ENCODE results near the gene RNF41.
A peak's percentile ranks its signal among the peaks of the same experiment; 100 is the strongest.

RNF41 gene

DNA sequence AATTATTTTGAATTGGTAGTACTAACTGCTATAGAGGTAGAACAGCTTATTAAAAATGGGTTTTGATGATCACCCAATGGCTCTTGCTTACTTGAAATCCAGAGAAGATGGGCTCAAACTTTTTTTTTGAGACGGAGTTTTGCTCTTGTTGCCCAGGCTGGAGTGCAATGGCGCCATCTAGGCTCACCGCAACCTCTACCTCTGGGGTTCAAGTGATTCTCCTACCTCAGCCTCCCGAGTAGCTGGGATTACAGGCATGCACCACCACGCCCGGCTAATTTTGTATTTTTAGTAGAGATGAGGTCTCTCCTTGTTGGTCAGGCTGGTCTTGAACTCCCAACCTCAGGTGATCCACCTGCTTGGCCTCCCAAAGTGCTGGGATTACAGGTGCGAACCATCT is 41.2 kb upstream of the RNF41 start:
- peak; percentile 15; the same call in 1 of the 2 replicates for TF ChIP-seq RAD21 (IDR thresholded peaks at IDR 0.05; ENCODE audit: low read depth)

DNA sequence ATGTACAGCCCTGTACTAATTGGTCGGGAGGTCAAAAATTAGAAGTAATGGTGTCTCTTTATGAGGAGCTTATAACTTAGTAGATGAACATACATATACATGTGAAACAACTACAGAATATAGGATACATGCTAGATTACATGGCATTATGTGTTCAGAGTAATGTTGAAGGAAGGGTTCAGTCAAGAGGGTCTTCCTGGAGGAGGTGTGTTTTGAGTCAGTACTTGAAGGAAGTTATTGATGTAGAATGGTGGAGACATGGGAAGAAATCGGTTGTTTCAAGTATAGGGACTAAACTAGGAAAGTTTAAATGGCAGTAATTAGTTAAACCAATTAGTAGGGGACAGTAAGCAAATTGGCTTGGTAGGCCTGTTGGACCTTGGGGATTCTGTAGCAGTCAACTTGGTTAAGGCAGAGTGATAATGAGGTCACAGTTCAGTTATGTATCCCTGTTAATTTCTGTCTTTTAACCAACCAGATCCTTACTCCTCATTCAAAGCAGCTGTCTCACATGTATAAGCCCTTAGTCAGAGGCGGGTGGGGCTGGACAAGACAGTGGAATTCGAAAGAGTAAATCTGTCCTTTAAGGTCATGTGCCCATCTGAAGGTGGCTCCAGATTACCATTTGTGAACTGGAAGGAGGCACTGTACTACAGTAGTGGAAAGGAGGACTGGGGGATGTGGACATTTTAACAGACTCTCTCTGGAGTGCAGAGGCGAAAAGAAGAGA is 39.9 kb upstream of the RNF41 start:
- TF ChIP-seq FOXM1 (IDR thresholded peaks at IDR 0.05; ENCODE audit: borderline replicate concordance, low read depth) = no peak
- peak; percentile 54; the same call in 1 of the 2 replicates for TF ChIP-seq TEAD4 (IDR thresholded peaks at IDR 0.05)
- TF ChIP-seq, protein P1, sequence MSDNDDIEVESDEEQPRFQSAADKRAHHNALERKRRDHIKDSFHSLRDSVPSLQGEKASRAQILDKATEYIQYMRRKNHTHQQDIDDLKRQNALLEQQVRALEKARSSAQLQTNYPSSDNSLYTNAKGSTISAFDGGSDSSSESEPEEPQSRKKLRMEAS (IDR thresholded peaks at IDR 0.05) = peak; percentile 23; the same call in 1 of the 2 replicates
- TF ChIP-seq, protein P2, sequence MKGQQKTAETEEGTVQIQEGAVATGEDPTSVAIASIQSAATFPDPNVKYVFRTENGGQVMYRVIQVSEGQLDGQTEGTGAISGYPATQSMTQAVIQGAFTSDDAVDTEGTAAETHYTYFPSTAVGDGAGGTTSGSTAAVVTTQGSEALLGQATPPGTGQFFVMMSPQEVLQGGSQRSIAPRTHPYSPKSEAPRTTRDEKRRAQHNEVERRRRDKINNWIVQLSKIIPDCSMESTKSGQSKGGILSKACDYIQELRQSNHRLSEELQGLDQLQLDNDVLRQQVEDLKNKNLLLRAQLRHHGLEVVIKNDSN (IDR thresholded peaks at IDR 0.05) = peak; percentile 74

DNA sequence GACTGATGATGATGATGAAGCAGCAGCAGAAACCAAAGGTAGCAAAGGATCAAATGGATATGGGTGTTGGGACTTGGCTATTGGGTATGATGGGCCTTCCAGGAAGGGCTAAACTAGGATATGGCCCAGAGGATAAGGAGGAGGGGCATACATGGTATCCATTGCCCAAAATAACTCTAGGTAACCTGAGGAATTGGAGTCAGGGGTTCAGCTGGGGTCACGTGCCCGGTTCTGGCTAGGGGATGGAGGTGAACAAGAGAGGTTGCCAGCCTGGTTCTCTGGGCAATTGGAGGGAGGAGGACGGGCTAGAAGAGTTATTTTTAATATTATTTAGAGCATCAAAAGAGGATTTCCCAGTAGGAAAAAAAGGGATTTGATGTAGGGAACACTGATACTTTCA is 39.2 kb upstream of the RNF41 start:
- TF ChIP-seq NFIC (IDR thresholded peaks at IDR 0.05) (no peak), TEAD4 (IDR thresholded peaks at IDR 0.05) (no peak), TCF12 (IDR thresholded peaks at IDR 0.05; ENCODE audit: low read depth) (no peak), RAD21 (IDR thresholded peaks at IDR 0.05; ENCODE audit: low read depth) (no peak), TAF1 (IDR thresholded peaks at IDR 0.05; ENCODE audit: low read depth) (no peak), EP300 (IDR thresholded peaks at IDR 0.05; ENCODE audit: borderline replicate concordance) (no peak), FOXM1 (IDR thresholded peaks at IDR 0.05; ENCODE audit: borderline replicate concordance, low read depth) (no peak), ZBTB7A (IDR thresholded peaks at IDR 0.05; ENCODE audit: low read depth) (no peak), CEBPB (IDR thresholded peaks at IDR 0.05) (no peak), EGR1 (IDR thresholded peaks at IDR 0.05) (no peak), CREB1 (IDR thresholded peaks at IDR 0.05; ENCODE audit: low read depth) (no peak), YY1 (IDR thresholded peaks at IDR 0.05; ENCODE audit: low read depth) (no peak)
- TF ChIP-seq, protein P3, sequence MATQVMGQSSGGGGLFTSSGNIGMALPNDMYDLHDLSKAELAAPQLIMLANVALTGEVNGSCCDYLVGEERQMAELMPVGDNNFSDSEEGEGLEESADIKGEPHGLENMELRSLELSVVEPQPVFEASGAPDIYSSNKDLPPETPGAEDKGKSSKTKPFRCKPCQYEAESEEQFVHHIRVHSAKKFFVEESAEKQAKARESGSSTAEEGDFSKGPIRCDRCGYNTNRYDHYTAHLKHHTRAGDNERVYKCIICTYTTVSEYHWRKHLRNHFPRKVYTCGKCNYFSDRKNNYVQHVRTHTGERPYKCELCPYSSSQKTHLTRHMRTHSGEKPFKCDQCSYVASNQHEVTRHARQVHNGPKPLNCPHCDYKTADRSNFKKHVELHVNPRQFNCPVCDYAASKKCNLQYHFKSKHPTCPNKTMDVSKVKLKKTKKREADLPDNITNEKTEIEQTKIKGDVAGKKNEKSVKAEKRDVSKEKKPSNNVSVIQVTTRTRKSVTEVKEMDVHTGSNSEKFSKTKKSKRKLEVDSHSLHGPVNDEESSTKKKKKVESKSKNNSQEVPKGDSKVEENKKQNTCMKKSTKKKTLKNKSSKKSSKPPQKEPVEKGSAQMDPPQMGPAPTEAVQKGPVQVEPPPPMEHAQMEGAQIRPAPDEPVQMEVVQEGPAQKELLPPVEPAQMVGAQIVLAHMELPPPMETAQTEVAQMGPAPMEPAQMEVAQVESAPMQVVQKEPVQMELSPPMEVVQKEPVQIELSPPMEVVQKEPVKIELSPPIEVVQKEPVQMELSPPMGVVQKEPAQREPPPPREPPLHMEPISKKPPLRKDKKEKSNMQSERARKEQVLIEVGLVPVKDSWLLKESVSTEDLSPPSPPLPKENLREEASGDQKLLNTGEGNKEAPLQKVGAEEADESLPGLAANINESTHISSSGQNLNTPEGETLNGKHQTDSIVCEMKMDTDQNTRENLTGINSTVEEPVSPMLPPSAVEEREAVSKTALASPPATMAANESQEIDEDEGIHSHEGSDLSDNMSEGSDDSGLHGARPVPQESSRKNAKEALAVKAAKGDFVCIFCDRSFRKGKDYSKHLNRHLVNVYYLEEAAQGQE (IDR thresholded peaks at IDR 0.05; ENCODE audit: low read depth) = no peak
- TF ChIP-seq, protein P1 (IDR thresholded peaks at IDR 0.05) = no peak
- TF ChIP-seq, protein P2 (IDR thresholded peaks at IDR 0.05) = no peak

DNA sequence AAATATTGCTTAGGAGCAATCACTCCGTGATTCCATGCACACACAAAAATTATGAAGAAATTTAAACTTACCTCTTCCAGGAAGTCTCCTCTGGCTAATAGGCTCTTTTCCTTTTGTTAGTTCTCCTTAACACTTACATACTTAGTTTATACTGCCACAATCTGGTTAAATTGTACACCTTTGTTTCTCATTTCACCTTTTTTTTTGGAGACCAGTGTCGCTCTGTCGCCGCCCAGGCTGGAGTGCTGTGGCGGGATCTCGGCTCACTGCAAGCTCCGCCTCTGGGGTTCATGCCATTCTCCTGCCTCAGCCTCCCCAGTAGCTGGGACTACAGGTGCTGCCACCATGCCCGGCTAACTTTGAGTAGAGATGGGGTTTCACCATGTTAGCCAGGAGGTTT is 38.7 kb upstream of the RNF41 start:
- TF ChIP-seq RAD21 (IDR thresholded peaks at IDR 0.05; ENCODE audit: low read depth) = no peak
- no peak for TF ChIP-seq YY1 (IDR thresholded peaks at IDR 0.05; ENCODE audit: low read depth)
- TF ChIP-seq, protein P1 (IDR thresholded peaks at IDR 0.05) = no peak
- TF ChIP-seq EP300 (IDR thresholded peaks at IDR 0.05; ENCODE audit: borderline replicate concordance) = no peak
- TF ChIP-seq CREB1 (IDR thresholded peaks at IDR 0.05; ENCODE audit: low read depth) = no peak
- no peak for TF ChIP-seq NFIC (IDR thresholded peaks at IDR 0.05)
- TF ChIP-seq, protein P3 (IDR thresholded peaks at IDR 0.05; ENCODE audit: low read depth) = no peak
- no peak for TF ChIP-seq TEAD4 (IDR thresholded peaks at IDR 0.05)
- TF ChIP-seq EGR1 (IDR thresholded peaks at IDR 0.05) = no peak
- no peak for TF ChIP-seq TCF12 (IDR thresholded peaks at IDR 0.05; ENCODE audit: low read depth)
- no peak for TF ChIP-seq CEBPB (IDR thresholded peaks at IDR 0.05)
- no peak for TF ChIP-seq FOXM1 (IDR thresholded peaks at IDR 0.05; ENCODE audit: borderline replicate concordance, low read depth)
- TF ChIP-seq, protein P2 (IDR thresholded peaks at IDR 0.05) = no peak
- TF ChIP-seq ZBTB7A (IDR thresholded peaks at IDR 0.05; ENCODE audit: low read depth) = no peak

DNA sequence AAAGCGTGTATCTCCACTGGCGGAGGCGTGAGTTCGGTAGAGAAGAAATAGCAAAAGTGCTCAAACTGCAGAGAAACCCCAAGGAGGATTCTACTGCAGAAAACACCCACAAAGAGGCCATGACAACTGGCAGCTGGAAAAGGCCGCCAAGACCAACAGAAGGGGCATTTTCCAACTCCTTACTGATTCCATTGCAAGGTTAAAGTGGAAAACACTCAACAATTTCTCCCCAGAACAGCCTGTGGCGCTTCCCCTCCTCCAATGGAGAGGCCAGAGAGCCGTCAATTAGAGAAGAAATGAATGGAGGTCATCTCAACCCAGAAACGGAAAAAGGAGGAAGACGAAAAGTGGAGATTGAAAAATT is 37.1 kb upstream of the RNF41 start:
- no peak for TF ChIP-seq TEAD4 (IDR thresholded peaks at IDR 0.05)

Data from Ishikawa (cell line).